ENCODE data around the gene GTPBP4. TPM values are rescaled to one million over a fixed set of nuclear protein-coding genes. Genes with fewer than 3 reads are reported as not detected.
A peak's percentile ranks its signal among the peaks of the same experiment; 100 is the strongest.

The GTPBP4 gene
- total RNA-seq, 1 donor from 2014 or later, result 73.8 TPM

- DNase-seq, result no peak
- Mint-ChIP-seq H3K27me3 (no peaks in the 10 kb centered on the region), H3K9me3 (no peaks in the 10 kb centered on the region), H3K27ac (peak overlapping the region; percentile 35), H3K4me3 (peak overlapping the region; percentile 92), H3K36me3 (ENCODE audit: low read depth) (peaks cover 26% of the 10 kb centered on the region), H3K4me1 (peaks cover 45% of the 10 kb centered on the region)
- POLR2A ChIA-PET, result interaction anchor here (1.6 to 2.7 kb wide), 7 partner anchors 43 to 69 kb away, joined by 4 to 20 read pairs (median 5); partner anchors contain the start of genes IDI1, LARP4B and WDR37
- CTCF ChIA-PET, result no interaction called here
- no peak for ATAC-seq (ENCODE audit: low read depth)
- TF ChIP-seq, protein P1, sequence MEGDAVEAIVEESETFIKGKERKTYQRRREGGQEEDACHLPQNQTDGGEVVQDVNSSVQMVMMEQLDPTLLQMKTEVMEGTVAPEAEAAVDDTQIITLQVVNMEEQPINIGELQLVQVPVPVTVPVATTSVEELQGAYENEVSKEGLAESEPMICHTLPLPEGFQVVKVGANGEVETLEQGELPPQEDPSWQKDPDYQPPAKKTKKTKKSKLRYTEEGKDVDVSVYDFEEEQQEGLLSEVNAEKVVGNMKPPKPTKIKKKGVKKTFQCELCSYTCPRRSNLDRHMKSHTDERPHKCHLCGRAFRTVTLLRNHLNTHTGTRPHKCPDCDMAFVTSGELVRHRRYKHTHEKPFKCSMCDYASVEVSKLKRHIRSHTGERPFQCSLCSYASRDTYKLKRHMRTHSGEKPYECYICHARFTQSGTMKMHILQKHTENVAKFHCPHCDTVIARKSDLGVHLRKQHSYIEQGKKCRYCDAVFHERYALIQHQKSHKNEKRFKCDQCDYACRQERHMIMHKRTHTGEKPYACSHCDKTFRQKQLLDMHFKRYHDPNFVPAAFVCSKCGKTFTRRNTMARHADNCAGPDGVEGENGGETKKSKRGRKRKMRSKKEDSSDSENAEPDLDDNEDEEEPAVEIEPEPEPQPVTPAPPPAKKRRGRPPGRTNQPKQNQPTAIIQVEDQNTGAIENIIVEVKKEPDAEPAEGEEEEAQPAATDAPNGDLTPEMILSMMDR (IDR thresholded peaks at IDR 0.05), result no peak
- intact Hi-C loops (cut with micrococcal nuclease), result loop anchor here (5.0 kb wide), 2 partner anchors 475 to 850 kb away; partner anchors contain the start of gene ZMYND11
Observed at GRCh38 chr10:987620-987869, 689 bp upstream of the GTPBP4 start.

GRCh38 chr10:988667-989545 is 672 bp downstream of the GTPBP4 start:
- peak; percentile 9 for ATAC-seq (ENCODE audit: low read depth)
- CTCF ChIA-PET, result interaction anchor here (0.7 kb wide), 1 partner anchor 171 kb away, joined by 3 read pairs; no protein-coding TSS in a partner anchor

GRCh38 chr10:990808-991207 is 2.6 kb downstream of the GTPBP4 start:
- ChIA-PET POLR2A (no interaction called here), CTCF (no interaction called here)
- Mint-ChIP-seq H3K27me3 (no peaks in the 10 kb centered on the region), H3K36me3 (ENCODE audit: low read depth) (peaks cover 56% of the 10 kb centered on the region), H3K27ac (peak overlapping the region; percentile 12), H3K4me1 (peaks cover 49% of the 10 kb centered on the region), H3K4me3 (peak overlapping the region; percentile 15), H3K9me3 (no peaks in the 10 kb centered on the region)
- intact Hi-C loops (cut with micrococcal nuclease), result no loop called here
- DNase-seq (no peak), ATAC-seq (ENCODE audit: low read depth) (no peak)
- TF ChIP-seq, protein P1 (IDR thresholded peaks at IDR 0.05), result no peak

More at GRCh38 chr10:988667-989545, 672 bp downstream of the GTPBP4 start:
- Mint-ChIP-seq H3K4me1 (peaks cover 49% of the 10 kb centered on the region), H3K36me3 (ENCODE audit: low read depth) (peaks cover 37% of the 10 kb centered on the region), H3K27ac (peak overlapping the region; percentile 92), H3K27me3 (no peaks in the 10 kb centered on the region), H3K4me3 (peak overlapping the region; percentile 92), H3K9me3 (no peaks in the 10 kb centered on the region)
- intact Hi-C loops (cut with micrococcal nuclease), result loop anchor here (1.0 to 5.0 kb wide), 6 partner anchors 58 to 852 kb away; partner anchors contain the start of genes IDI1, LARP4B, WDR37 and ZMYND11
- POLR2A ChIA-PET, result interaction anchor here (1.0 to 2.7 kb wide), 9 partner anchors 11 to 68 kb away, joined by 3 to 20 read pairs (median 4); partner anchors contain the start of genes IDI1, LARP4B and WDR37
- TF ChIP-seq, protein P1 (IDR thresholded peaks at IDR 0.05), result no peak
- no peak for DNase-seq

GRCh38 chr10:992467-992866 is 4.2 kb downstream of the GTPBP4 start:
- H3K4me3 Mint-ChIP-seq, result no peak overlapping the region
- TF ChIP-seq, protein P1 (IDR thresholded peaks at IDR 0.05), result no peak
- ChIA-PET CTCF (no interaction called here), POLR2A (interaction anchor here (1.3 to 1.9 kb wide), 3 partner anchors 57 to 63 kb away, joined by 4 read pairs; partner anchors contain the start of genes IDI1 and LARP4B)
- ATAC-seq (ENCODE audit: low read depth), result no peak
- no peaks in the 10 kb centered on the region for H3K9me3 Mint-ChIP-seq
- DNase-seq, result no peak
- peaks cover 39% of the 10 kb centered on the region for H3K4me1 Mint-ChIP-seq
- H3K27ac Mint-ChIP-seq, result peak overlapping the region; percentile 63
- intact Hi-C loops (cut with micrococcal nuclease), result no loop called here
- peaks cover 70% of the 10 kb centered on the region for H3K36me3 Mint-ChIP-seq (ENCODE audit: low read depth)
- no peaks in the 10 kb centered on the region for H3K27me3 Mint-ChIP-seq

- ATAC-seq (ENCODE audit: low read depth), result no peak
- Mint-ChIP-seq H3K27ac (no peak overlapping the region), H3K36me3 (ENCODE audit: low read depth) (peaks cover 74% of the 10 kb centered on the region), H3K4me3 (no peak overlapping the region), H3K27me3 (no peaks in the 10 kb centered on the region), H3K4me1 (peaks cover 37% of the 10 kb centered on the region), H3K9me3 (no peaks in the 10 kb centered on the region)
- TF ChIP-seq, protein P1 (IDR thresholded peaks at IDR 0.05), result no peak
- ChIA-PET POLR2A (interaction anchor here (1.3 to 1.9 kb wide), 3 partner anchors 56 to 63 kb away, joined by 4 read pairs; partner anchors contain the start of genes IDI1 and LARP4B), CTCF (no interaction called here)
- intact Hi-C loops (cut with micrococcal nuclease), result no loop called here
- DNase-seq, result no peak
Observed at GRCh38 chr10:992871-993270, 4.6 kb downstream of the GTPBP4 start.
